Left lung (tissue), 10 donors: ENCODE data around the gene C3orf18. TPM values are rescaled to one million over a fixed set of nuclear protein-coding genes. Genes with fewer than 3 reads are reported as not detected.

Experiments
- ATAC-seq: fragments of 200-7000 bp; cut with Tn5 transposase; one replicate; pipeline ENCODE4 v1.9.1; 2020; ENCODE audit warnings: moderate library complexity
- DNase-seq, 4 donors: peaks; one replicate each; pipeline ENCODE4 v3.0.0-alpha.2; 2013 to 2020
- H3K27ac ChIP-seq, 2 donors: fragments of 200-600 bp; sonication (generic) in 1 of 2; one replicate each; pipeline versions ENCODE4 v1.5.0 to v1.8.0; 2020 to 2021
- H3K27me3 ChIP-seq, 2 donors: fragments of 200-600 bp; sonication (generic) in 1 of 2; one replicate each; pipeline versions ENCODE4 v1.5.0 to v1.8.0; 2020 to 2021
- H3K36me3 ChIP-seq, 2 donors: fragments of 200-600 bp; sonication (generic) in 1 of 2; one replicate each; pipeline versions ENCODE4 v1.5.0 to v1.8.0; 2020 to 2021
- H3K4me1 ChIP-seq, 2 donors: fragments of 200-600 bp; one replicate each; pipeline ENCODE4 v1.8.0; 2021
- H3K4me3 ChIP-seq, 2 donors: fragments of 200-600 bp; sonication (generic) in 1 of 2; one replicate each; pipeline versions ENCODE4 v1.5.0 to v1.8.0; 2020 to 2021; ENCODE audit warnings: mild to moderate bottlenecking in 1 of 2
- H3K9me3 ChIP-seq, 2 donors: fragments of 200-600 bp; sonication (generic) in 1 of 2; one replicate each; pipeline versions ENCODE4 v1.5.0 to v1.8.0; 2020 to 2021
- CTCF ChIP-seq, 2 donors: fragments of 200-600 bp; sonication (generic) in 1 of 2; IDR thresholded peaks; one replicate each; pipeline versions ENCODE4 v1.5.0 to v1.8.0; 2021; ENCODE audit warnings: antibody characterized with exemption in 2 of 2
- intact Hi-C, 2 donors: fragments of 100-400 bp; cut with DNase I; formaldehyde crosslinking; loops; one replicate each; pipeline versions ENCODE4 v1.11.2 to v1.14.2; 2022
- polyA plus RNA-seq, 6 donors: library from polyadenylated mRNA; unstranded; fragments of 120-200 nt; gene quantifications; one replicate each; pipeline ENCODE4 v1.2.1, GENCODE V29; 2013; ENCODE audit not compliant: insufficient read length in 6 of 6
- total RNA-seq, 2 donors: library from RNA; stranded (reverse); fragmentation: NEBNext Ultra II Directional; extraction: Animal tissue kit (Norgen Biotek cat#: 25700); gene quantifications; one replicate each; pipeline ENCODE4 v1.2.1, GENCODE V29; 2021
- donor health status: DM: no; HTN: yes; CAD: no.
- donor health status: DM: no; HTN: no; CAD: no.

Gene C3orf18
- total and polyA plus RNA-seq, 8 donors: 6.2 to 24.5 (median 21.4) TPM

- Histone ChIP-seq H3K9me3 (no peaks in the 10 kb centered on the region), H3K4me3 (no peak overlapping the region), H3K36me3 (no peaks in the 10 kb centered on the region), H3K4me1 (no peaks in the 10 kb centered on the region), H3K27ac (no peak overlapping the region), H3K27me3 (peaks cover 0 to 2% of the 10 kb centered on the region in 2 donors)
- intact Hi-C loops: no loop called here
- no peak for TF ChIP-seq CTCF (IDR thresholded peaks at IDR 0.05)
- ATAC-seq (no peak), DNase-seq (no peak)
Measured at GRCh38 chr3:50551681-50552435, 15.7 kb downstream of the C3orf18 start.

GRCh38 chr3:50551054-50551659, 16.4 kb downstream of the C3orf18 start:
- no peaks in the 10 kb centered on the region for H3K36me3 ChIP-seq
- no peak for TF ChIP-seq CTCF (IDR thresholded peaks at IDR 0.05)
- intact Hi-C loops: no loop called here
- H3K27ac ChIP-seq: no peak overlapping the region
- no peaks in the 10 kb centered on the region for H3K4me1 ChIP-seq
- DNase-seq (peak in 1 of 4 donors; percentile 36), ATAC-seq (no peak)
- no peak overlapping the region for H3K4me3 ChIP-seq
- H3K27me3 ChIP-seq: no peaks in the 10 kb centered on the region
- no peaks in the 10 kb centered on the region for H3K9me3 ChIP-seq

- intact Hi-C loops: no loop called here
- no peaks in the 10 kb centered on the region for H3K4me1 ChIP-seq
- no peak overlapping the region for H3K27ac ChIP-seq
- no peaks in the 10 kb centered on the region for H3K27me3 ChIP-seq
- DNase-seq (peak in 1 of 4 donors; percentile 62), ATAC-seq (peak; percentile 78)
- no peaks in the 10 kb centered on the region for H3K36me3 ChIP-seq
- H3K4me3 ChIP-seq: no peak overlapping the region
- peak; percentile 79 to 83 for TF ChIP-seq CTCF (IDR thresholded peaks at IDR 0.05)
- no peaks in the 10 kb centered on the region for H3K9me3 ChIP-seq
Measured at GRCh38 chr3:50550079-50550736, 17.3 kb downstream of the C3orf18 start.

GRCh38 chr3:50549226-50549625, 18.3 kb downstream of the C3orf18 start:
- Histone ChIP-seq H3K4me1 (no peaks in the 10 kb centered on the region), H3K36me3 (no peaks in the 10 kb centered on the region), H3K27ac (no peak overlapping the region), H3K9me3 (no peaks in the 10 kb centered on the region), H3K27me3 (no peaks in the 10 kb centered on the region), H3K4me3 (no peak overlapping the region)
- no peak for DNase-seq
- no peak for ATAC-seq
- intact Hi-C loops: no loop called here
- no peak for TF ChIP-seq CTCF (IDR thresholded peaks at IDR 0.05)

- no peak for DNase-seq
- Histone ChIP-seq H3K27me3 (no peaks in the 10 kb centered on the region), H3K36me3 (no peaks in the 10 kb centered on the region), H3K4me3 (no peak overlapping the region), H3K27ac (no peak overlapping the region), H3K9me3 (no peaks in the 10 kb centered on the region), H3K4me1 (no peaks in the 10 kb centered on the region)
- no peak for TF ChIP-seq CTCF (IDR thresholded peaks at IDR 0.05)
- ATAC-seq: no peak
- intact Hi-C loops: no loop called here
Measured at GRCh38 chr3:50545781-50546180, 21.8 kb downstream of the C3orf18 start.
